Thymus (tissue), 11 donors: ENCODE results near the gene TGFBR3. TPM values are rescaled to one million over a fixed set of nuclear protein-coding genes. Genes with fewer than 3 reads are reported as not detected.

Source experiments
- DNase-seq, 9 donors: peaks; one replicate each; pipeline ENCODE4 v3.0.0-alpha.2; 2013; ENCODE audit warnings: low spot score in 9 of 9, low read depth in 6 of 9, missing footprints in 1 of 9
- H3K27ac ChIP-seq, 2 donors: one replicate each; pipeline ENCODE4 v1.5.1; 2013; ENCODE audit warnings: control low read depth in 1 of 2, low read depth in 1 of 2, low read length in 1 of 2, mild to moderate bottlenecking in 1 of 2, moderate library complexity in 1 of 2
- H3K27me3 ChIP-seq, 2 donors: one replicate each; pipeline ENCODE4 v1.5.1; 2013; ENCODE audit warnings: low read length in 1 of 2; ENCODE audit not compliant: control insufficient read depth in 2 of 2, insufficient read depth in 1 of 2
- H3K36me3 ChIP-seq, 2 donors: one replicate each; pipeline ENCODE4 v1.5.1; 2013; ENCODE audit warnings: low read length in 1 of 2, mild to moderate bottlenecking in 1 of 2, moderate library complexity in 1 of 2; ENCODE audit not compliant: control insufficient read depth in 2 of 2, insufficient read depth in 2 of 2
- H3K4me1 ChIP-seq, 2 donors: one replicate each; pipeline ENCODE4 v1.5.1; 2013; ENCODE audit warnings: low read length in 2 of 2; ENCODE audit not compliant: control insufficient read depth in 2 of 2, insufficient read depth in 2 of 2
- H3K4me3 ChIP-seq, 2 donors: one replicate each; pipeline ENCODE4 v1.5.1; 2013; ENCODE audit warnings: low read length in 2 of 2, control low read depth in 1 of 2, mild to moderate bottlenecking in 1 of 2
- H3K9me3 ChIP-seq, 2 donors: one replicate each; pipeline ENCODE4 v1.5.1; 2013; ENCODE audit warnings: low read length in 1 of 2, mild to moderate bottlenecking in 1 of 2; ENCODE audit not compliant: control insufficient read depth in 2 of 2, insufficient read depth in 1 of 2
- whole genome bisulfite sequencing: extraction: QIAGEN DNeasy Blood & Tissue Kit; methylation state at CpG from one replicate; pipeline ENCODE4 v1.1.7; 2013; 5-methylcytosine and 5-hydroxymethylcytosine counted together
- polyA plus RNA-seq: library from polyadenylated mRNA; stranded (reverse); fragments of 200-250 nt; gene quantifications from one replicate; pipeline ENCODE4 v1.2.3, GENCODE V29; 2013
- total RNA-seq: library from RNA; stranded (reverse); fragments of 120-200 nt; gene quantifications from one replicate; pipeline ENCODE4 v1.2.4, GENCODE V29; 2013
- donor health status: healthy.

Gene TGFBR3
- total and polyA plus RNA-seq, 2 donors: 5.4 to 10.1 TPM

DNA sequence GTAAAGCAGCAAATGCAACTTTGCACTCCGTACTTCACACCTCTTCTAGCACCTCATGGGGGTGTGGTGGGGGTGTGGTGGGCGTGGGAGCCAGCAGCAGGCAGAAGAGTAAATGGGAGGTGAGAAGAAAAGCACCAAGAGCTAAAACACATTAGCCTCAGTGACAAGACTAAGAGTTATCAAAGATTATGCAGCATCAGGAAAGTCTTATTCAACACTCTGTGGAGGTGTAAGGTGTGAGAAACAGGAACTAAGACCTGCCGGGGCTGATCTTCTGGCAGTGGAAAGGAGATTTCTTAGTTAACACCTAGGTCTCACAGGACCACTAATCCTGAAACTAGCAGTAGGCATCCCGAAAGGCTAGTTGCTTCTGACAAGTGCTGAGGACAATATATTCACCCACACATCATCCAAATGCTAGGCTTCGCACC is 9.9 kb downstream of the TGFBR3 start:
- no peak overlapping the region for H3K27ac ChIP-seq

DNA sequence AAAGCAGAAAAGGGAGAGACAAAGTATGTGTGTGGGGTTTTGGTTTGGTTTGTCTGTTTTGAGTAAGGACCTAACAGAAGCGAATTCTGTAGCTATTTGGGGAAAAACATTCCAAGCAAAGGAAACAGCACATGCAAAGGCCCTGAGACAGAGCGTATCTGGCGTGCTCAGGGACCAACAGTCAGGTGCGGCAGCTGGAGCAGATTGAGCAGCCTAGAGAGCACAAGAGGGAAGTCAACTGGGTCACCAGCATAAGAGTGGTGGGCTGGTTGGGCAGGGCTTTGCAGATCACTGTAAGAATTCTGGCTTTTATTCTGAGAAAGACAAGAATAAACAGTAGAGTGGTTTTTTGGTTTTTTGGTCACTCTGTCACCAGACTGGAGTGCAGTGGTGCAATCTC is 11.8 kb downstream of the TGFBR3 start:
- Histone ChIP-seq H3K4me3 (no peak overlapping the region), H3K36me3 (no peaks in the 10 kb centered on the region), H3K27ac (no peak overlapping the region), H3K27me3 (peaks cover 18 to 30% of the 10 kb centered on the region in 2 donors), H3K9me3 (no peaks in the 10 kb centered on the region), H3K4me1 (peaks cover 19 to 32% of the 10 kb centered on the region in 2 donors)
- 96% methylated on average over 4 of the region's 4 CpGs for WGBS
- no peak for DNase-seq

More for the DNA sequence above, 9.9 kb downstream of the TGFBR3 start:
- Histone ChIP-seq H3K36me3 (no peaks in the 10 kb centered on the region), H3K4me1 (peaks cover 19 to 23% of the 10 kb centered on the region in 2 donors), H3K9me3 (no peaks in the 10 kb centered on the region), H3K27me3 (peaks cover 18 to 32% of the 10 kb centered on the region in 2 donors), H3K4me3 (no peak overlapping the region)
- no peak for DNase-seq
- WGBS: 86% methylated on average over 5 of the region's 5 CpGs

DNA sequence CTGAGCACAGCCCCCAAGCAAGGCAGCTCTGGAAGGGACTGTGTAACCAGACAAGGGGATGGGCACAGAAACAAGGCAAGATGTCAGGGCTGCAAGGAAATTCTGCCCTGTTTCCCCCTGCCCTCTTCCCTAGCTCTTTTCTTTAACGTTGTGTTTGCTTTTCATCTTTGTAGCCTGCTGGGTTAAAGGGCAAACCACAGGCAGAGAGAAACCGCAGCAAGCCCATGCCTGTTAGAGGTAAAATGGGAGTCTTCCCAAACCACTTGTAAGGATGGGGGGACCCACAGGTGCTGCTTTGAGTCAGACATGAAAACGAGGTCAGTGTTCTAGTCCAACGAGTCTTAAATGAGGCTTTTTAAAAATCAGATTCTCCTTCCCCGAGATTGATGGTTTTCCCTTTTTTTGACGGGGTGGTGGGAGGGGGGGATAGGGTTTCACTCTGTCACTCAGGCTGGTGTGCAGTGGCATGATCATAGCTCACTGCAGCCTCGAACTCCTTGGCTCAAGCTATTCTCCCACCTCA is 13.3 kb downstream of the TGFBR3 start:
- 22% methylated on average over 7 of the region's 7 CpGs for WGBS
- H3K27ac ChIP-seq: no peak overlapping the region
- peaks cover 18 to 28% of the 10 kb centered on the region in 2 donors for H3K27me3 ChIP-seq
- H3K4me1 ChIP-seq: peaks cover 19 to 32% of the 10 kb centered on the region in 2 donors
- no peaks in the 10 kb centered on the region for H3K9me3 ChIP-seq
- no peaks in the 10 kb centered on the region for H3K36me3 ChIP-seq
- DNase-seq: peak; percentile 38 to 84 (median 70)
- H3K4me3 ChIP-seq: no peak overlapping the region

DNA sequence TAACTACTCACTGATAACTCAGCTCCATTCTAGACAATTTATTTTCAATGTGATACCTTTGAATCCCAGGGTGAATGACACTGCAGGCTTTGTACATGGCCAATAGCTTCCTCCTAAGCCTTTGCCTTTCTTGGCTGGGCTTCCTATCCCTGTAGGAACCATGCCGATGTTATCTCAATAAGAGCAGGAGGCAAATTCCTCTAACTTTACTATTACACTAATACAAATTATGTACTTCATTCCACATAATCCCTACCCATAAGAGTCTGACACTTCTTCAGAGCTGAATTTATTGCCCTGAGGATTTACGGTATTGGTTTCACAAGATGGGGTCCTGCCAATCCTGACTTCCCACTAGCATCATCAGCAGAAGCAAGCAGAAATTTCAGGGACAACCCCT is 14.0 kb downstream of the TGFBR3 start:
- WGBS: 95% methylated on average over 2 of the region's 2 CpGs
- DNase-seq: no peak
- H3K9me3 ChIP-seq: no peaks in the 10 kb centered on the region
- no peak overlapping the region for H3K4me3 ChIP-seq
- H3K4me1 ChIP-seq: peaks cover 19 to 32% of the 10 kb centered on the region in 2 donors
- H3K36me3 ChIP-seq: no peaks in the 10 kb centered on the region
- H3K27ac ChIP-seq: peak overlapping the region in 1 of 2 donors; percentile 60
- peaks cover 17 to 26% of the 10 kb centered on the region in 2 donors for H3K27me3 ChIP-seq

DNA sequence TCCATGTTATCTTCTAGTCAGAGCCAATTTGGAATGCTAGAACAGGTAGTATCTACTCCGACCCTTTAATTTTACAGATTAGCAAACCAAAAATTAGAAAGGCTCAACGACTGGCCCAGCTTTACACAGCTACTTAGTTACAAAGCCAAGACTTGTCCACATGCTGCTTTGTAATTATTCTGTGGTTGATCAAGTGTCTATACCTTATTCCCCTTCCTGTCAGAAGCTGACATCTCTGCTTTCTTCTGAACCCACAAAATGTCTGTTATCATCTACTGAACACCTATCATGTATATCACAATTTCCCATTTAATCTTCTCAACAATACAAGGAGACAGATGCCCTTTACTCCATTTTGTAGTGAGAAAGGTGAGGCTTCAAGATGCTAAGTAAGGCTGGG is 15.6 kb downstream of the TGFBR3 start:
- 88% methylated on average over 2 of the region's 2 CpGs for WGBS
- peaks cover 12 to 15% of the 10 kb centered on the region in 2 donors for H3K27me3 ChIP-seq
- no peaks in the 10 kb centered on the region for H3K9me3 ChIP-seq
- peaks cover 19 to 32% of the 10 kb centered on the region in 2 donors for H3K4me1 ChIP-seq
- no peaks in the 10 kb centered on the region for H3K36me3 ChIP-seq
- no peak overlapping the region for H3K27ac ChIP-seq
- H3K4me3 ChIP-seq: no peak overlapping the region
- DNase-seq: no peak

DNA sequence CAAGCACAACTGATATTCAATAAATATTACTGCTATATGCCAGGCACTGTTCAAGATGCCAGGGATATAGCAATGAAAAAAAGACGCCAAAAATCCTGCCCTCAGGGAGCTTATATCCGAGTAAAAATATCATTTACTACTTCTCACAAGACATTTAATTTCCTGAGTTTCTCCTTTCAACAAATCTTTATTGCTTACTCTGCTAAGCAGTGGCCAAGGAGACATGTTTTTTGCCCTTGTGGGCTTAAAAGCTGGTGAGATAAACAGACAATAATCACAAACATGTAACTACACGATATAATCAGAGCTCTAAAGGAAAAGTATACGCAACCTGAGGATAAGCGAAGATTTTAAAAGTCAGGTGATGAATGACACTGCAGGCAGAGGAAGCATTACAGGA is 19.5 kb downstream of the TGFBR3 start:
- Histone ChIP-seq H3K4me3 (no peak overlapping the region), H3K36me3 (no peaks in the 10 kb centered on the region), H3K27me3 (peaks cover under 1 to 2% of the 10 kb centered on the region in 2 donors), H3K4me1 (peaks cover 0 to 11% of the 10 kb centered on the region in 2 donors), H3K9me3 (no peaks in the 10 kb centered on the region), H3K27ac (no peak overlapping the region)
- no peak for DNase-seq
- WGBS: 94% methylated on average over 5 of the region's 5 CpGs

DNA sequence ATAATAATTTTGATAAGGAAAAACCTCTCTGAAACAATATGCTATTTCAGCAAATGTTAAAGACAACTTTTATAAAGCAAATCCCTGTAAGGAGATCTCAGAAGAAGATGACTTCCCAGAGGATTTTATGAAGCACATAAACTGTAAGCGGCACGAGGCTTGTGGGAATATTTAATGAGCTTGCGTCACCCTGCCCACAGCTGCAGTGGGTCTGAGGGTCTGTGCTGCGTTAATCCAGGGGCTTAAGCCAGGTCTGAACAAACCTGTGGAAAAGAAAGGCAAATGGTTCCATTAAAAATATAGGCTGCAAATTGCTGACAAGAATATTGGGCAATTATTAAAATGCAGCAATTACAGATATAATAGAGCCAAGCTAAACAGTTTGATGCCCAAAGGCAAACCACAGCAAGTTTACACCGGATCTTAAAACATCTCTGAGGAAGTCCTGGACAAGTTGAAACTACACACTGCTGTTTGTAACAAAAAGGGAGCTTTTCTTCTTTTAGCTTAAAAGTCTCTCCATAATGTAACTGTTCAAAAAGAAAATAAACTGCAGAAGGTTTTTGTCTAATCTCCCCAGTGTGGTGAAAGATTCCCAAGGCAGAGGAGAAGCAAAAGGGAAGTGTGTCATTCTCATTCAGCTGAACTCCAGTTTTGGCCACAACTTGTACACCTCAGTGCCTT is 21.8 kb downstream of the TGFBR3 start:
- WGBS: 91% methylated on average over 5 of the region's 5 CpGs
- Histone ChIP-seq H3K27ac (peak overlapping the region in 1 of 2 donors; percentile 73), H3K4me1 (no peaks in the 10 kb centered on the region), H3K27me3 (peaks cover 0 to 2% of the 10 kb centered on the region in 2 donors), H3K36me3 (no peaks in the 10 kb centered on the region), H3K4me3 (no peak overlapping the region), H3K9me3 (no peaks in the 10 kb centered on the region)
- no peak for DNase-seq

DNA sequence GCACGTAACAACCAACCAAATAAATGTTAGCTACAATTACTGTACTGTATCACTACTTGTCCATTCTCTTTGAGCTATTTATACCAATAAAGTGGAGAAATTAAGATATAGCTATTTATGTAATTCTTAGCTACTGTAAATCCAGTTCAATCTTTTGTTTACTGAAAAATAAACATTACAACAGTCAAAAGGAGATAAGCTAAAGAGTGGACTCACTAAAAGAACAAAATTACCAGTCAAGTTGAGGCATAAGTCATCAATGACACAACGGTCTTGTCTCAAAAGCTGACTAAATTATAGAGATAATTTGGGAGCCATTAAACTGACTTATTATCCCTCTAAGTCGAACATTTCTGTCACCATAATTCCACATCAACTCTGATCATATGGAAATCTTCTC is 22.5 kb downstream of the TGFBR3 start:
- no peak overlapping the region for H3K4me3 ChIP-seq
- no peaks in the 10 kb centered on the region for H3K9me3 ChIP-seq
- no peak overlapping the region for H3K27ac ChIP-seq
- no peak for DNase-seq
- WGBS: 95% methylated on average over 3 of the region's 3 CpGs
- no peaks in the 10 kb centered on the region for H3K4me1 ChIP-seq
- H3K27me3 ChIP-seq: peaks cover 0 to 2% of the 10 kb centered on the region in 2 donors
- no peaks in the 10 kb centered on the region for H3K36me3 ChIP-seq

DNA sequence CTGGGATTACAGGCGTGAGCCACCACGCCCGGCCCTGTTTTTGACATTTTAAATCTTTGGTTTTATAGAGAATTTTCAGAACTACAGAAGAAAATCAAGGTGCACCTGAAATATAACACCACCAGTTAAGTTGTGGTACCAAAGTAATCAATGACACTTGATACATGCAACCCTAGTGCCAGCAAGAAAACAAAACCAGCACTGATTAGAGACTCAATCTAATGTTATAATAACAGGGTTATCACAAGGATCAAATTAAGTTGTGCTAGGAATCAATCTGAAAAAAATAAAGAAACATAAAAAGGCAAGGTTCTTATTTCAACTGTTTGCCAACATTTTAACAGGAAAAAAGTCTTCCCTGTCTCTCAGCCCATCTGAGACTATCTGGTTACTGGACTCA is 23.8 kb downstream of the TGFBR3 start:
- WGBS: 96% methylated on average over 3 of the region's 3 CpGs
- H3K36me3 ChIP-seq: no peaks in the 10 kb centered on the region
- H3K27ac ChIP-seq: no peak overlapping the region
- no peaks in the 10 kb centered on the region for H3K4me1 ChIP-seq
- H3K4me3 ChIP-seq: no peak overlapping the region
- no peaks in the 10 kb centered on the region for H3K9me3 ChIP-seq
- no peak for DNase-seq
- peaks cover 0 to under 1% of the 10 kb centered on the region in 2 donors for H3K27me3 ChIP-seq
